ENCODE measurements around the gene PLPP3.

PLPP3 gene

GRCh38 chr1:56489695-56490094 is 89.7 kb downstream of the PLPP3 start:
- H3K4me3 ChIP-seq (ENCODE audit: low read length) = no peak overlapping the region
- DNase-seq (ENCODE audit: low read depth) = no peak
- no peak for TF ChIP-seq CTCF (conservative IDR thresholded peaks at IDR 0.05; ENCODE audit: low read depth, low read length)

GRCh38 chr1:56484695-56485094 is 94.7 kb downstream of the PLPP3 start:
- no peak for DNase-seq (ENCODE audit: low read depth)
- no peak for TF ChIP-seq CTCF (conservative IDR thresholded peaks at IDR 0.05; ENCODE audit: low read depth, low read length)
- no peak overlapping the region for H3K4me3 ChIP-seq (ENCODE audit: low read length)

- TF ChIP-seq CTCF (conservative IDR thresholded peaks at IDR 0.05; ENCODE audit: low read depth, low read length) = no peak
- no peak overlapping the region for H3K4me3 ChIP-seq (ENCODE audit: low read length)
- DNase-seq (ENCODE audit: low read depth) = no peak
Measured at GRCh38 chr1:56483104-56483503, 96.3 kb downstream of the PLPP3 start.

GRCh38 chr1:56482486-56482885 is 96.9 kb downstream of the PLPP3 start:
- TF ChIP-seq CTCF (conservative IDR thresholded peaks at IDR 0.05; ENCODE audit: low read depth, low read length) = no peak
- H3K4me3 ChIP-seq (ENCODE audit: low read length) = no peak overlapping the region
- DNase-seq (ENCODE audit: low read depth) = no peak

- H3K4me3 ChIP-seq (ENCODE audit: low read length) = no peak overlapping the region
- no peak for DNase-seq (ENCODE audit: low read depth)
- TF ChIP-seq CTCF (conservative IDR thresholded peaks at IDR 0.05; ENCODE audit: low read depth, low read length) = no peak
Measured at GRCh38 chr1:56481140-56481694, 98.1 kb downstream of the PLPP3 start.

GRCh38 chr1:56478734-56479133 is 100.6 kb downstream of the PLPP3 start:
- no peak overlapping the region for H3K4me3 ChIP-seq (ENCODE audit: low read length)
- TF ChIP-seq CTCF (conservative IDR thresholded peaks at IDR 0.05; ENCODE audit: low read depth, low read length) = no peak
- DNase-seq (ENCODE audit: low read depth) = no peak

- no peak for TF ChIP-seq CTCF (conservative IDR thresholded peaks at IDR 0.05; ENCODE audit: low read depth, low read length)
- peak overlapping the region; percentile 57 for H3K4me3 ChIP-seq (ENCODE audit: low read length)
- DNase-seq (ENCODE audit: low read depth) = no peak
Measured at GRCh38 chr1:56477164-56478111, 101.9 kb downstream of the PLPP3 start.
